ENCODE results near the gene PDZD7.

Gene PDZD7

DNA sequence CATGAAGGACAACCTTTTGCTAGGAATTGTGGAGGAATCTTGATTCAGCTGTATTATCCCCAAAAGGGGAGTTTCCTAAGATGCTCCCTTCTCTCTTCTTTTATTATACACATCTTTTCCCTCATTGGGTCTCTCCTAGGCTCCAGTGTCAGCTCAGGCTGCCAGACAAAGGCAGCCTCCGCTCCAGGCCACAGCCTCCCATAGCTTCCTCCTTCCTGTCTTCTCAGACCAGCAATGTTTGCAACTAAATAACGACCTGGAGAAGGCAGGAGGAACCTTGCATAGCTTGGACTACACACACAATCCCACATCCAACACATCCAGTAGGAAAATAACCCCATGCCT is 12.4 kb upstream of the PDZD7 start:
- peak overlapping the region; percentile 80 for H3K4me3 ChIP-seq (ENCODE audit: low read depth, low read length)
- peak; percentile 50 for DNase-seq (ENCODE audit: low read depth)
- TF ChIP-seq, protein P1, sequence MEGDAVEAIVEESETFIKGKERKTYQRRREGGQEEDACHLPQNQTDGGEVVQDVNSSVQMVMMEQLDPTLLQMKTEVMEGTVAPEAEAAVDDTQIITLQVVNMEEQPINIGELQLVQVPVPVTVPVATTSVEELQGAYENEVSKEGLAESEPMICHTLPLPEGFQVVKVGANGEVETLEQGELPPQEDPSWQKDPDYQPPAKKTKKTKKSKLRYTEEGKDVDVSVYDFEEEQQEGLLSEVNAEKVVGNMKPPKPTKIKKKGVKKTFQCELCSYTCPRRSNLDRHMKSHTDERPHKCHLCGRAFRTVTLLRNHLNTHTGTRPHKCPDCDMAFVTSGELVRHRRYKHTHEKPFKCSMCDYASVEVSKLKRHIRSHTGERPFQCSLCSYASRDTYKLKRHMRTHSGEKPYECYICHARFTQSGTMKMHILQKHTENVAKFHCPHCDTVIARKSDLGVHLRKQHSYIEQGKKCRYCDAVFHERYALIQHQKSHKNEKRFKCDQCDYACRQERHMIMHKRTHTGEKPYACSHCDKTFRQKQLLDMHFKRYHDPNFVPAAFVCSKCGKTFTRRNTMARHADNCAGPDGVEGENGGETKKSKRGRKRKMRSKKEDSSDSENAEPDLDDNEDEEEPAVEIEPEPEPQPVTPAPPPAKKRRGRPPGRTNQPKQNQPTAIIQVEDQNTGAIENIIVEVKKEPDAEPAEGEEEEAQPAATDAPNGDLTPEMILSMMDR (IDR thresholded peaks at IDR 0.05; ENCODE audit: low read depth, low read length), result no peak
- TF ChIP-seq, protein P2, sequence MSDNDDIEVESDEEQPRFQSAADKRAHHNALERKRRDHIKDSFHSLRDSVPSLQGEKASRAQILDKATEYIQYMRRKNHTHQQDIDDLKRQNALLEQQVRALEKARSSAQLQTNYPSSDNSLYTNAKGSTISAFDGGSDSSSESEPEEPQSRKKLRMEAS (IDR thresholded peaks at IDR 0.05; ENCODE audit: low read depth, low read length), result no peak

DNA sequence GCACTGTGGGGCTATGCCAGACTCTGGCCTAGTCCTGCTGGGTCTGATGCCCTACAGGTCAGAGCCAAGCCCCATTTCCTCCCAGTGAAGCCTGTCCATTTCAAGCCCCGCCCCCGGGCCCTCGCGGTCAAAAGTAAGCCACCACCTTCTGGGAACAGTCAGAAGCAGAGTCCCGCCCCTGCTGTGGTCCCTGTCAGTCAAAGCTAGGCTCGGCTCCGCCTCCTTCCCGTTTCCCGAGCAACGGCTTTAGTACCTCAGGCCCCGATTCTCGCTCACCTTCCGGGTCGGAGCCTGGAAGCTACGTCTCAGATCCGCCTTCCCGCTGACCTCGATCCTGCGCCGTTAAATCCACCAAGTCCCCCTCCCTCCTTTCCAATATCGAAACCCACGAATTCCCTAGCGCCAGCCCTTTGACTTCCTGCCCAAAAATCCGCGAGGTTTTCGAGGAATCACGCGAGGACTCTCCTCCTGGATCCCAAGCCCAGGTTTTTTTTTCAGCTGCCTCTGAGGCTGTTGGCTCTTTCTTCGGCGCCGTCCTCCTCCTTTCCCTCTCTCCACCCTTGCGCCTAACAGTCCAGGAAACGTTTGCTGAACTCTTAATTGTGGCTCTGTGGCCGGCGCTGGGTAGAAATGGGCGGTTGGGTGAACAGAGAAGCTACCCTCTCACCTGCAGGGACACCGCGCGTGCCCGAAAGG is 11.9 kb upstream of the PDZD7 start:
- TF ChIP-seq, protein P2 (IDR thresholded peaks at IDR 0.05; ENCODE audit: low read depth, low read length), result peak; percentile 62
- TF ChIP-seq, protein P1 (IDR thresholded peaks at IDR 0.05; ENCODE audit: low read depth, low read length), result no peak
- TF ChIP-seq MYC (IDR thresholded peaks at IDR 0.05; ENCODE audit: low read depth, low read length) (peak; percentile 62), POLR2A (IDR thresholded peaks at IDR 0.05; ENCODE audit: extremely low read depth, insufficient read length) (peak; percentile 76)
- DNase-seq (ENCODE audit: low read depth), result peak; percentile 96
- peak overlapping the region; percentile 80 for H3K4me3 ChIP-seq (ENCODE audit: low read depth, low read length)

DNA sequence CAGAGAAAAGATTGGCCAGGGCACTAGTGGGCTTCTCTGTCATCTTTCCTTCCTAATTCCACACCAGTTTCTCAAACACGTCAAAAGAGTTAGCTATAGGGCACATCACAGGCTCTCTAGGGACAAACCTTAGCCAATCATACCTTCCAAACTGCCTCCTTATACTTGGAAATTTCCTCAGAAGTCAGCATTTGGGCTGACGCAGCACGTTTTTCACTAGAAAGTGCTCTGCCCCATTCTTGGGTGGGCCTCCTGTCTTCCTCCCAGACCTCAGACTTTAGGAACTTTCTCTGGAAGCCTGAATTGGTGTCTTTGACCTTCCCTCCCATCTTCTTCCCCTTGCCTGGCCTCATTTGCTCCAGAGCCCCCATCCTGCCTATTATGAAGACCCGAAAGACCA is 11.2 kb upstream of the PDZD7 start:
- H3K4me3 ChIP-seq (ENCODE audit: low read depth, low read length), result peak overlapping the region; percentile 80
- TF ChIP-seq, protein P1 (IDR thresholded peaks at IDR 0.05; ENCODE audit: low read depth, low read length), result no peak
- TF ChIP-seq POLR2A (IDR thresholded peaks at IDR 0.05; ENCODE audit: extremely low read depth, insufficient read length), result no peak
- TF ChIP-seq MYC (IDR thresholded peaks at IDR 0.05; ENCODE audit: low read depth, low read length), result no peak
- TF ChIP-seq, protein P2 (IDR thresholded peaks at IDR 0.05; ENCODE audit: low read depth, low read length), result no peak
- DNase-seq (ENCODE audit: low read depth), result no peak

DNA sequence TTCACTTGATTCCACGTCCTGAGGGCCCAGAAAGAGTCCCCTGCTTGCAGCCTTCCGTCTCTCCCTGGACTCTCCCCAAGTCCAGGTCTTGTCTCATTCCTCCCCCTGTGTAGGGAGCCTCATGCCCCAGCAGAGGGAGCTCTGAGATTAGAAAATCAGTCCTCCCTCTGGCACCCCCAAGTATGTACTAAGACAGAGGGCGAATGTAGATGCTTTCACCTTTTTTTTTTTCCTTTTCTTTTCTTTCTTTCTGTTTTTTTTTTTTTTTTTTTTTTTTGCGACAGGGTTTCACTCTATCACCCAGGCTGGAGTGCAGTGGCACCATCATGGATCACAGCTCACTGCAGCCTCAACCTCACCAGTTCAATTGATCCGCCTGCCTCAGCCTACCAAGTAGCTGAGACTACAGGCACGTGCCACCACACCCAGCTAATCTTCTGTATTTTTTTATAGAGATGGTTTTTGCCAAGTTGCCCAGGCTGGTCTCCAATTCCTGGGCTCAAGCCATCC is 10.4 kb upstream of the PDZD7 start:
- DNase-seq (ENCODE audit: low read depth), result peak; percentile 90
- no peak overlapping the region for H3K4me3 ChIP-seq (ENCODE audit: low read depth, low read length)
- TF ChIP-seq, protein P1 (IDR thresholded peaks at IDR 0.05; ENCODE audit: low read depth, low read length), result peak; percentile 94
- TF ChIP-seq POLR2A (IDR thresholded peaks at IDR 0.05; ENCODE audit: extremely low read depth, insufficient read length), result no peak
- TF ChIP-seq, protein P2 (IDR thresholded peaks at IDR 0.05; ENCODE audit: low read depth, low read length), result no peak
- no peak for TF ChIP-seq MYC (IDR thresholded peaks at IDR 0.05; ENCODE audit: low read depth, low read length)

DNA sequence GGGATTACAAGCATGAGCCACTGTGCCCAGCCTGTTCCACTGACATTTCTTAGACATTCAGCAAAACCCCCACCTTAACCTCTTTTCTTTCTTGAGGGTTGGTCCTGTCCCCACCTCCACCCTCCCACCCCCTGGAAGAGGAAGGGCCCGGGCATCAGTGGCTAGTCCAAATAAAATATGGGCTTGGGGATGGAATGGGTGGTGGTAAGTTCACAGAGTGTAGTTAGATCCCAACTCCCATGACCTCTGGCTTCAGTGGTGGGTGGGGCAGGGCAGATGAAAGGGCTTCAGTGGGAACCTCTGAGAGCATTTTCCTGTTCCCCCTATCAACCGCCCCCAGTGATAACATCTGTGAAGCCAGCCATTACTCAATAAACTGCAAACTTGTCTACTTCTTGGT is 9.9 kb upstream of the PDZD7 start:
- H3K4me3 ChIP-seq (ENCODE audit: low read depth, low read length), result no peak overlapping the region
- TF ChIP-seq, protein P2 (IDR thresholded peaks at IDR 0.05; ENCODE audit: low read depth, low read length), result no peak
- TF ChIP-seq MYC (IDR thresholded peaks at IDR 0.05; ENCODE audit: low read depth, low read length) (no peak), POLR2A (IDR thresholded peaks at IDR 0.05; ENCODE audit: extremely low read depth, insufficient read length) (no peak)
- TF ChIP-seq, protein P1 (IDR thresholded peaks at IDR 0.05; ENCODE audit: low read depth, low read length), result no peak
- DNase-seq (ENCODE audit: low read depth), result no peak

Data from NB4 (cell line).